Activated CD4-positive, alpha-beta T cell treated with anti-CD3 and anti-CD28 coated beads for 36 hours (primary cell): ENCODE data around the gene PCYT2. TPM values are rescaled to one million over a fixed set of nuclear protein-coding genes. Genes with fewer than 3 reads are reported as not detected.
A peak's percentile ranks its signal among the peaks of the same experiment; 100 is the strongest.

Source experiments
- ATAC-seq: fragments of 200-7000 bp; cut with Tn5 transposase; one replicate; pipeline ENCODE4 v1.10.0; 2021; ENCODE audit warnings: mild to moderate bottlenecking, moderate library complexity
- CTCF ChIA-PET: fragments of 350-600 bp; sonication (Branson Sonifier 250); formaldehyde crosslinking; loops from one replicate; lab custom pipeline; 2021; ENCODE audit warnings: antibody characterized with exemption; lab: Charles Lee
- POLR2A ChIA-PET: fragments of 350-600 bp; sonication (Branson Sonifier 250); formaldehyde crosslinking; loops from one replicate; lab custom pipeline; 2021; ENCODE audit warnings: antibody characterized with exemption, inconsistent platforms; lab: Charles Lee
- DNase-seq: peaks from one replicate; pipeline ENCODE4 v3.0.0-alpha.2; 2020
- H3K27ac Mint-ChIP-seq: one replicate; pipeline ENCODE4 v1.8.0; 2021; ENCODE audit warnings: mixed read lengths
- H3K27me3 Mint-ChIP-seq: one replicate; pipeline ENCODE4 v1.8.0; 2021; ENCODE audit warnings: mixed read lengths
- H3K36me3 Mint-ChIP-seq: one replicate; pipeline ENCODE4 v1.8.0; 2021; ENCODE audit warnings: low read depth, mixed read lengths
- H3K4me1 Mint-ChIP-seq: one replicate; pipeline ENCODE4 v1.8.0; 2021; ENCODE audit warnings: mixed read lengths
- H3K4me3 Mint-ChIP-seq: one replicate; pipeline ENCODE4 v1.8.0; 2021; ENCODE audit warnings: mild to moderate bottlenecking, moderate library complexity, mixed read lengths
- H3K9me3 Mint-ChIP-seq: one replicate; pipeline ENCODE4 v1.8.0; 2021; ENCODE audit warnings: low read depth, mixed read lengths
- intact Hi-C, 2 experiments: fragments of 100-400 bp; cut with DNase I in 1 of 2; cut with micrococcal nuclease in 1 of 2; formaldehyde crosslinking; loops; one replicate each; pipeline versions ENCODE4 v1.14.2 to v1.15.1; 2022 to 2024; cut with DNase I, micrococcal nuclease
- total RNA-seq, 2 experiments: library from RNA; stranded (reverse); gene quantifications; one replicate each; pipeline ENCODE4 v1.2.3, GENCODE V29; 2021

PCYT2 gene
- 10 to 100 TPM; 19.7 to 24.0 TPM for total RNA-seq

DNA sequence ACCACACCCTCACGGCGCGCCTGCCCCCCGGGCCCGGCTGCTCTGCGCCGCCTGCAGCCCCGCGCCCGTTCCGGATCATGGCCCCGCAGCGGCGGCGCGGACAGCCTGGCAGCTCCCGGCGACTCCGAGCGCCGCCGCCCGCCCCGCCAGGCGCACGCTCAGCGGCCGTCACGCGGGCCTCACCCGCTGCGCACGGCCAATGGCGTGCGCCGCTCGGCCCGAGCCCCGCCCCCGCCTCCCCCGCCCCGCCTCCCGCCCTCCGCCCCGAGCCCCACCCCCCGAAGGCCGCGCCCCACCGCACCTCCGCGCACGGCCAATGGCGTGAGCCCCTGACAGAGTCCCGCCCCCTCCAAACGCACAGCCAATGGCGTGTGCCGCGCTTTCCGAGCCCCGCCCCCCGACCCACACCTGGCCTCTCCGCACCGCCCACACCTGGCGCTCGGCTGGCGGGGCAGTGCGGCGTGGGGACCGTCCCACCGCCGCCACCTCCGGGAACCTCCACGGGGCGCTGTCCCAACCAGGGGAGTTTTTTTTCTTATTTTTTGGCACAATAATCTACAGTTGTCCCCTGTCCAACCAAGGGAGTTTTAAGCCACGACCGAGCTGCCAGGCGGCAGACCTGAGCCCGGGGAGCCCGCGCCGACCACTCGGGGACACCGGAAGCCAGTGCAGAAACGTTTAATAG is at the start of gene PCYT2:
Gene PCYT2 (minus strand): TSS at position 123 of the 685 bp plus-strand sequence. CDS start 44 bp downstream, at position 79.
- DNase-seq (peak; percentile 97), ATAC-seq (peak; percentile 96)
- intact Hi-C loops = loop anchor here (1.0 to 10.0 kb wide), 13 partner anchors 15 to 786 kb away; partner anchors contain the start of genes MAFG (in 2 of the 2), ALYREF (in 1 of the 2), ANAPC11 (in 1 of the 2) and ARHGDIA (in 1 of the 2)
- no peaks in the 10 kb centered on the region for H3K9me3 Mint-ChIP-seq
- no peaks in the 10 kb centered on the region for H3K27me3 Mint-ChIP-seq
- no peak within 1 kb of the TSS for H3K27ac Mint-ChIP-seq
- CTCF ChIA-PET = interaction anchor here (0.6 kb wide), 2 partner anchors 18 to 396 kb away, joined by 4 read pairs; no protein-coding TSS in a partner anchor
- H3K4me1 Mint-ChIP-seq = peaks cover 14% of the 10 kb centered on the region
- peak within 1 kb of the TSS; percentile 79 for H3K4me3 Mint-ChIP-seq
- H3K36me3 Mint-ChIP-seq = peaks cover 41% of the 10 kb centered on the region
- POLR2A ChIA-PET = interaction anchor here (0.6 kb wide), 1 partner anchor 20 kb away, joined by 3 read pairs; the partner anchor contains the start of genes ALYREF and ANAPC11

- Mint-ChIP-seq H3K27ac (no peak overlapping the region), H3K9me3 (no peaks in the 10 kb centered on the region), H3K4me3 (no peak overlapping the region), H3K27me3 (peaks cover 11% of the 10 kb centered on the region), H3K36me3 (no peaks in the 10 kb centered on the region), H3K4me1 (no peaks in the 10 kb centered on the region)
- CTCF ChIA-PET = interaction anchor here (0.5 to 2.3 kb wide), 18 partner anchors 10 to 486 kb away, joined by 3 to 54 read pairs (median 3); partner anchors contain the start of genes CENPX and LRRC45
- POLR2A ChIA-PET = interaction anchor here (1.1 kb wide), 1 partner anchor 61 kb away, joined by 3 read pairs; no protein-coding TSS in a partner anchor
- ATAC-seq (no peak), DNase-seq (peak; percentile 45)
- intact Hi-C loops = loop anchor here in 1 of 2 experiments (2.0 kb wide), 1 partner anchor 194 kb away; no protein-coding TSS in a partner anchor
Observed at GRCh38 chr17:81960130-81960958, 49.1 kb upstream of the PCYT2 start.

DNA sequence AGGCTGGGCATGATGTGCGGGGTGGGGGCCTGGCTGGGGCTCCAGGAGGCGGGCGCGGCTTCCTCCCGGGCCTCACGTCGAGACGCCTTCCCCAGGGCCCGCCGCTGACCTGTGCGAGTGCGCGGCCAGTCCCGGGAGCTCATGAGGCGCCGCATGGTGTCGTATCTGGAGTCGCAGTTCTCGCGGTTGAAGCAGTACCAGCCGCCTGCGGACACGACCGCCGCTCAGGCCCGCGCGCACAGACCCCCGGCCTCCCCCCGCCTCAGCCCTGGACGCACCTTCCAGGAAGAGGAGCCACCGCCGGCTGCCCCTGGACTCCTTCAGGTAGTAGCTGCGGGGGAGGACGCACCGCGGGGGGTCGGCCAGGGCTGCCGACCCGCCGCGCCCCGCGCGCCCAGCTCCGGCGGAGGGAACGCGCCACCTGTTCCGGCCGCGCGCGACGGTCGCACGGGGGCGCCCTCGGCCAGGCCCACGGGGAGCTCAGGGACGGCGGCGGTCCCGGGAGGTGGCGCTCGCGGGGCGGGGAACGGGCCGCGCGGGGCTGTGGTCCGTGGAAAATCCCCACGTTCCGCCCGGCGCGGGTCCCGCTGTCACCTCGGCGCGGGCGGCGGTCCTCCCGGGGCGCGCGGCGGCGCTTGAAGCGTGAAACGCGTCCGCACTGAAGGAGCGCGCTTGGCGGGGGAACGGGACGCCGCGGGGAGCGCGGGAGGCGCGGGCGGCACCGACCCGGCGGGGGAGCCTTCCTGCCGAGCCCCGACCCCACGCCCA is 48.3 kb upstream of the PCYT2 start:
- peaks cover 11% of the 10 kb centered on the region for H3K27me3 Mint-ChIP-seq
- intact Hi-C loops = loop anchor here (1.0 to 2.0 kb wide), 4 partner anchors 18 to 195 kb away; partner anchors contain the start of genes ASPSCR1 (in 1 of the 2) and DCXR (in 1 of the 2)
- DNase-seq (peak; percentile 86), ATAC-seq (peak; percentile 90)
- no peaks in the 10 kb centered on the region for H3K36me3 Mint-ChIP-seq
- peak overlapping the region; percentile 38 for H3K4me3 Mint-ChIP-seq
- ChIA-PET POLR2A (interaction anchor here (1.1 kb wide), 1 partner anchor 62 kb away, joined by 3 read pairs; no protein-coding TSS in a partner anchor), CTCF (interaction anchor here (0.5 to 2.3 kb wide), 28 partner anchors 9 to 487 kb away, joined by 3 to 54 read pairs (median 3); partner anchors contain the start of genes CENPX, DCXR, LRRC45 and RAC3)
- H3K9me3 Mint-ChIP-seq = no peaks in the 10 kb centered on the region
- H3K4me1 Mint-ChIP-seq = no peaks in the 10 kb centered on the region
- no peak overlapping the region for H3K27ac Mint-ChIP-seq

- ChIA-PET CTCF (interaction anchor here (0.6 to 2.3 kb wide), 26 partner anchors 8 to 487 kb away, joined by 3 to 54 read pairs (median 3); partner anchors contain the start of genes CENPX, DCXR, LRRC45 and RAC3), POLR2A (interaction anchor here (1.1 kb wide), 1 partner anchor 63 kb away, joined by 3 read pairs; no protein-coding TSS in a partner anchor)
- no peaks in the 10 kb centered on the region for H3K4me1 Mint-ChIP-seq
- no peak overlapping the region for H3K27ac Mint-ChIP-seq
- DNase-seq (no peak), ATAC-seq (no peak)
- H3K36me3 Mint-ChIP-seq = no peaks in the 10 kb centered on the region
- intact Hi-C loops = loop anchor here (1.0 kb wide), 3 partner anchors 19 to 79 kb away; partner anchors contain the start of genes ASPSCR1 (in 1 of the 2) and DCXR (in 1 of the 2)
- H3K9me3 Mint-ChIP-seq = no peaks in the 10 kb centered on the region
- H3K4me3 Mint-ChIP-seq = peak overlapping the region; percentile 38
- peaks cover 11% of the 10 kb centered on the region for H3K27me3 Mint-ChIP-seq
Observed at GRCh38 chr17:81958633-81959342, 47.6 kb upstream of the PCYT2 start.

- ChIA-PET POLR2A (no interaction called here), CTCF (no interaction called here)
- DNase-seq = no peak
- Mint-ChIP-seq H3K9me3 (no peaks in the 10 kb centered on the region), H3K27ac (no peak overlapping the region), H3K36me3 (no peaks in the 10 kb centered on the region), H3K4me1 (no peaks in the 10 kb centered on the region), H3K4me3 (no peak overlapping the region), H3K27me3 (peaks cover 11% of the 10 kb centered on the region)
- intact Hi-C loops = no loop called here
- ATAC-seq = no peak
Observed at GRCh38 chr17:81957691-81958432, 46.7 kb upstream of the PCYT2 start.

- H3K27me3 Mint-ChIP-seq = peaks cover 7% of the 10 kb centered on the region
- ATAC-seq (no peak), DNase-seq (no peak)
- H3K27ac Mint-ChIP-seq = no peak overlapping the region
- no peaks in the 10 kb centered on the region for H3K9me3 Mint-ChIP-seq
- ChIA-PET POLR2A (no interaction called here), CTCF (no interaction called here)
- H3K36me3 Mint-ChIP-seq = no peaks in the 10 kb centered on the region
- intact Hi-C loops = no loop called here
- no peak overlapping the region for H3K4me3 Mint-ChIP-seq
- H3K4me1 Mint-ChIP-seq = no peaks in the 10 kb centered on the region
Observed at GRCh38 chr17:81956607-81957589, 45.7 kb upstream of the PCYT2 start.

GRCh38 chr17:81955756-81956544 is 44.8 kb upstream of the PCYT2 start:
- Mint-ChIP-seq H3K27me3 (peaks cover 7% of the 10 kb centered on the region), H3K27ac (no peak overlapping the region), H3K36me3 (no peaks in the 10 kb centered on the region), H3K4me1 (no peaks in the 10 kb centered on the region), H3K9me3 (no peaks in the 10 kb centered on the region), H3K4me3 (no peak overlapping the region)
- ChIA-PET CTCF (interaction anchor here (0.5 to 1.3 kb wide), 2 partner anchors 28 to 50 kb away, joined by 3 read pairs; partner anchors contain the start of gene MAFG), POLR2A (no interaction called here)
- ATAC-seq = no peak
- DNase-seq = no peak
- intact Hi-C loops = no loop called here

- Mint-ChIP-seq H3K9me3 (no peaks in the 10 kb centered on the region), H3K27me3 (peaks cover 10% of the 10 kb centered on the region), H3K27ac (no peak overlapping the region), H3K4me1 (peaks cover 2% of the 10 kb centered on the region), H3K4me3 (no peak overlapping the region), H3K36me3 (no peaks in the 10 kb centered on the region)
- ChIA-PET POLR2A (no interaction called here), CTCF (interaction anchor here (0.5 to 1.3 kb wide), 3 partner anchors 12 to 50 kb away, joined by 3 to 5 read pairs (median 3); partner anchors contain the start of gene MAFG)
- intact Hi-C loops = no loop called here
- DNase-seq (no peak), ATAC-seq (no peak)
Observed at GRCh38 chr17:81955058-81955681, 44.0 kb upstream of the PCYT2 start.
